SU-DHL-6 (cell line): ENCODE results near the gene DRAM1.

Source experiments
- EZH2phosphoT487 ChIP-seq: fragments of 200-600 bp; sonication (generic), shearing (Covaris generic); conservative IDR thresholded peaks from 2 replicates; pipeline ENCODE4 v1.6.1; 2018; ENCODE audit warnings: mild to moderate bottlenecking, antibody characterized with exemption, low read length, moderate library complexity, mixed read lengths
- TF ChIP-seq, protein P1 (sequence below): fragments of 200-600 bp; sonication (generic); IDR thresholded peaks from one replicate; pipeline ENCODE4 v1.5.1; 2017; ENCODE audit warnings: antibody characterized with exemption, mild to moderate bottlenecking, low read length, moderate library complexity; ENCODE audit not compliant: insufficient read depth, poor library complexity, severe bottlenecking

DNA sequence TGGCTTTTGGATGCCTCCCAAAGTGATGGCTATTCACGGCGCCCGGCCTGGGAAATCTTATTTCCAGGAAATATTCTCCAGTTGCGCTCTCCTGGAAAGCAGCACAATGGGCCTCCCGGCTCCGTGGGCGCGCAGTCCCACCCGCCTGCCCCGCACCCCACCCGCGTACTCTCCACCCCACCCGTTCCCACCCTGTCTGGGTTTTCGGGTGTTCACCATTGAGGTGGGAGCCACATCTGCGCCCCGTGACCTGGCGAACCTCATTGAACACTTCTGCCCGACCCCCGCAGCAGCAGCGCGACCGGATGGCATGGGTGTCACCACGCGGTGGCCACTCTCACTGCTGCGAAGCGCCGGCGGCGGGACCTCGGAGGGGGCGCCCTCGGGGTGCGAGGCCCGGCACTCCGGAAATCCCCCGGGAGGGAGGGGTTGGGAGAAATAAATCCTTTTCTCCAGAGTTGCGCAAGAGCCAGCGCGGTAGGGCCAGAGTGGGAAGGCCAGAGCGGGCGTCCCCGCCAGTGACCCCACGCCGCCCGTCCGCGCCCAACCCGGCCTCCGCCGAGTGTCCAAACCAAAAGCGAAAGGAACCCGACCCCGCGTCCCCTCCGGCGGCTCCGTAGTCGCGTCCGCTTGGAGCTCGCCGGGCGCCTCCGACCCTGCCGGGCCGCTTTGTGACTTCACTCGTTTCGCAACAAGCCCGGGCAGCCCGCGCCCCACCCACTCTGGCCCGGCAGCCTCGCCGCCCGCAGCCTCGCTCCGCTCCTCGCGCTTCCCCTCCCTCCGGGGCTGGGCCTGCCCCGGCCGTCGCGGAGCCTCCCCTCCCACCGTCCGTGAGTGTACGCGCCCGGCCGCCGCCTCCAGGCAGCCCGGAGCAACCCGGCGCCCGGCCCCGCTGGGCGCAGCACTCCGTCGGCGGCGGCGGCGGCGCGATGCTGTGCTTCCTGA is at the start of gene DRAM1:
- TF ChIP-seq, protein P1, sequence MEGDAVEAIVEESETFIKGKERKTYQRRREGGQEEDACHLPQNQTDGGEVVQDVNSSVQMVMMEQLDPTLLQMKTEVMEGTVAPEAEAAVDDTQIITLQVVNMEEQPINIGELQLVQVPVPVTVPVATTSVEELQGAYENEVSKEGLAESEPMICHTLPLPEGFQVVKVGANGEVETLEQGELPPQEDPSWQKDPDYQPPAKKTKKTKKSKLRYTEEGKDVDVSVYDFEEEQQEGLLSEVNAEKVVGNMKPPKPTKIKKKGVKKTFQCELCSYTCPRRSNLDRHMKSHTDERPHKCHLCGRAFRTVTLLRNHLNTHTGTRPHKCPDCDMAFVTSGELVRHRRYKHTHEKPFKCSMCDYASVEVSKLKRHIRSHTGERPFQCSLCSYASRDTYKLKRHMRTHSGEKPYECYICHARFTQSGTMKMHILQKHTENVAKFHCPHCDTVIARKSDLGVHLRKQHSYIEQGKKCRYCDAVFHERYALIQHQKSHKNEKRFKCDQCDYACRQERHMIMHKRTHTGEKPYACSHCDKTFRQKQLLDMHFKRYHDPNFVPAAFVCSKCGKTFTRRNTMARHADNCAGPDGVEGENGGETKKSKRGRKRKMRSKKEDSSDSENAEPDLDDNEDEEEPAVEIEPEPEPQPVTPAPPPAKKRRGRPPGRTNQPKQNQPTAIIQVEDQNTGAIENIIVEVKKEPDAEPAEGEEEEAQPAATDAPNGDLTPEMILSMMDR: peak; percentile 13
- 0 out of 2 replicates have a peak, but pooled peaks have one; percentile 5 for TF ChIP-seq EZH2phosphoT487
